ENCODE results near the gene IGSF21. TPM values are rescaled to one million over a fixed set of nuclear protein-coding genes. Genes with fewer than 3 reads are reported as not detected.

IGSF21 gene
- total and polyA plus RNA-seq, 2 of the 8 experiments (the other 6 are each of a cell fraction or from before 2014, with no cell fraction given) = 22.5 to 28.5 TPM

GRCh38 chr1:18305182-18305795 is 197.7 kb downstream of the IGSF21 start:
- Histone ChIP-seq H2BK12ac (ENCODE audit: low read depth, low read length) (peak overlapping the region; percentile 9; the same call in 1 of the 2 replicates), H3K14ac (ENCODE audit: insufficient read length) (no peak overlapping the region), H2BK15ac (ENCODE audit: low read length) (0 out of 2 replicates have a peak overlapping the region, but pooled peaks have one; percentile 2), H3K23me2 (ENCODE audit: low read depth, low read length) (peaks cover 7% of the 10 kb centered on the region; the same call in 1 of the 2 replicates), H3K9ac (replicated peaks in 1 of 4; ENCODE audit: extremely low read depth in 1 of 4, low read depth in 3 of 4, low read length in 3 of 4) (no peak overlapping the region), H3K56ac (replicated peaks; ENCODE audit: insufficient read length, low read depth, low read length) (peak overlapping the region; percentile 81), H3K36me3 (ENCODE audit: control insufficient read depth in 2 of 4, insufficient read depth in 4 of 4, low read length in 3 of 4) (no peaks in the 10 kb centered on the region), H3K4me2 (ENCODE audit: insufficient read depth in 1 of 2, low read depth in 2 of 2, low read length in 2 of 2) (no peak overlapping the region), H3K4ac (replicated peaks; ENCODE audit: insufficient read length, low read depth, low read length) (no peak overlapping the region), H2BK120ac (replicated peaks; ENCODE audit: low read depth, low read length) (no peak overlapping the region), H4K5ac (ENCODE audit: insufficient read length, low read depth, low read length) (no peak overlapping the region), H2AK5ac (ENCODE audit: low read depth, low read length) (peak overlapping the region; percentile 45; the same call in 1 of the 2 replicates), H4K91ac (replicated peaks; ENCODE audit: insufficient read length, low read length) (no peak overlapping the region), H3K18ac (ENCODE audit: extremely low read depth, low read length) (no peak overlapping the region), H2BK5ac (ENCODE audit: low read depth, low read length) (0 out of 2 replicates have a peak overlapping the region, but pooled peaks have one; percentile 68), H2BK20ac (ENCODE audit: low read length) (peak overlapping the region; percentile 55; the same call in 1 of the 2 replicates), H3K4me1 (replicated peaks in 1 of 4; ENCODE audit: control insufficient read depth in 3 of 4, insufficient read depth in 4 of 4, low read length in 3 of 4) (peaks cover 0 to 4% (median 1%) of the 10 kb centered on the region in 4 experiments; a peak in 2 of 7 replicates), H3K79me1 (ENCODE audit: low read depth, low read length) (no peaks in the 10 kb centered on the region), H4K20me1 (replicated peaks in 1 of 2; ENCODE audit: control insufficient read depth in 1 of 2, insufficient read depth in 2 of 2, low read length in 2 of 2) (peaks cover 0 to 3% of the 10 kb centered on the region in 2 experiments), H3K27me3 (replicated peaks in 1 of 4; ENCODE audit: control insufficient read depth in 3 of 4, extremely low read depth in 1 of 4, insufficient read depth in 3 of 4, low read length in 3 of 4) (no peaks in the 10 kb centered on the region), H3K9me3 (ENCODE audit: insufficient read depth in 2 of 2, low read depth in 1 of 2, low read length in 1 of 2) (no peaks in the 10 kb centered on the region), H3K79me2 (ENCODE audit: control insufficient read depth in 1 of 2, insufficient read depth in 2 of 2, low read length in 2 of 2) (no peaks in the 10 kb centered on the region), H3K4me3 (ENCODE audit: extremely low read depth in 1 of 4, insufficient read depth in 2 of 4, low read depth in 3 of 4, low read length in 4 of 4) (no peak overlapping the region), H2AFZ (ENCODE audit: low read length) (no peak overlapping the region), H4K8ac (ENCODE audit: extremely low read depth, insufficient read depth, low read length) (no peak overlapping the region), H3K27ac (ENCODE audit: low read depth, low read length) (no peak overlapping the region), H3K23ac (ENCODE audit: insufficient read length) (no peak overlapping the region)
- ChIA-PET POLR2A (ENCODE audit: partially characterized antibody) (no interaction called here), CTCF (ENCODE audit: partially characterized antibody) (interaction anchor here (0.5 to 5.9 kb wide), 8 partner anchors 16 to 270 kb away, joined by 3 to 47 read pairs (median 4); no protein-coding TSS in a partner anchor)
- DNase-seq (ENCODE audit: low read depth in 1 of 2, low spot score in 2 of 2) (no peak), FAIRE-seq (no peak)
- 95 to 100% methylated on average over 2 to 3 of the region's 3 CpGs for WGBS, 2 experiments (ENCODE audit: extremely low coverage in 1 of 2, insufficient coverage in 1 of 2, insufficient read length in 1 of 2, insufficient replicate concordance in 2 of 2, low coverage in 1 of 2, low lambda C conversion rate in 2 of 2, missing lambda C conversion rate in 1 of 2)
